GM23248 (cell line): ENCODE data around the gene EEF2. TPM values are rescaled to one million over a fixed set of nuclear protein-coding genes. Genes with fewer than 3 reads are reported as not detected.

Source experiments
- DNase-seq: peaks from one replicate; pipeline ENCODE4 v3.0.0-alpha.2; 2015
- H2AFZ ChIP-seq: fragments of 200-600 bp; sonication (generic); 2 replicates; pipeline ENCODE4 v1.6.1; 2016; ENCODE audit warnings: antibody characterized with exemption
- H3F3A ChIP-seq: fragments of 200-600 bp; sonication (generic); 2 replicates; pipeline ENCODE4 v1.6.1; 2016; ENCODE audit warnings: mild to moderate bottlenecking, antibody characterized with exemption, mixed run types; ENCODE audit not compliant: insufficient read depth
- H3K27ac ChIP-seq: fragments of 200-600 bp; sonication (generic); 2 replicates; pipeline ENCODE4 v1.5.1; 2016; ENCODE audit warnings: mild to moderate bottlenecking
- H3K27me3 ChIP-seq: fragments of 200-600 bp; sonication (generic); replicated peaks from 2 replicates; pipeline ENCODE4 v1.6.1; 2016; ENCODE audit warnings: mild to moderate bottlenecking; ENCODE audit not compliant: insufficient read depth
- H3K36me3 ChIP-seq: fragments of 200-600 bp; sonication (generic); 2 replicates; pipeline ENCODE4 v1.6.1; 2016; ENCODE audit warnings: low read depth, mild to moderate bottlenecking
- H3K4me1 ChIP-seq: fragments of 200-600 bp; sonication (generic); 2 replicates; pipeline ENCODE4 v1.6.1; 2016; ENCODE audit warnings: mild to moderate bottlenecking; ENCODE audit not compliant: insufficient read depth
- H3K4me2 ChIP-seq: fragments of 200-600 bp; sonication (generic); one replicate; pipeline ENCODE4 v1.6.1; 2016; ENCODE audit warnings: mild to moderate bottlenecking; ENCODE audit not compliant: unreplicated experiment
- H3K4me3 ChIP-seq: fragments of 200-600 bp; sonication (generic); 2 replicates; pipeline ENCODE4 v1.5.1; 2016; ENCODE audit warnings: mild to moderate bottlenecking
- H3K79me2 ChIP-seq: fragments of 200-600 bp; sonication (generic); 2 replicates; pipeline ENCODE4 v1.6.1; 2016; ENCODE audit warnings: mild to moderate bottlenecking; ENCODE audit not compliant: insufficient read depth
- H3K9ac ChIP-seq: fragments of 200-600 bp; sonication (generic); 2 replicates; pipeline ENCODE4 v1.6.1; 2016; ENCODE audit warnings: mild to moderate bottlenecking
- H3K9me2 ChIP-seq: fragments of 200-600 bp; sonication (generic); 2 replicates; pipeline ENCODE4 v1.6.1; 2016; ENCODE audit warnings: mixed run types, mild to moderate bottlenecking, moderate library complexity; ENCODE audit not compliant: insufficient read depth
- H3K9me3 ChIP-seq: fragments of 200-600 bp; sonication (generic); one replicate; pipeline ENCODE4 v1.6.1; 2017; ENCODE audit warnings: low read depth
- H4K20me1 ChIP-seq: fragments of 200-600 bp; sonication (generic); 2 replicates; pipeline ENCODE4 v1.6.0; 2016; ENCODE audit not compliant: insufficient read depth
- EZH2 ChIP-seq: fragments of 200-600 bp; sonication (generic); IDR thresholded peaks from 2 replicates; pipeline ENCODE4 v1.6.1; 2018; ENCODE audit warnings: antibody characterized with exemption, mild to moderate bottlenecking; ENCODE audit not compliant: insufficient read depth, poor library complexity, severe bottlenecking
- EZH2phosphoT487 ChIP-seq: fragments of 200-600 bp; sonication (generic); IDR thresholded peaks from 2 replicates; pipeline ENCODE4 v1.6.1; 2018; ENCODE audit warnings: antibody characterized with exemption, moderate library complexity, mild to moderate bottlenecking, low read depth; ENCODE audit not compliant: insufficient read depth
- WGBS, 2 experiments: methylation state at CpG; one replicate each; pipeline ENCODE4 v1.1.6; 2015 to 2017; ENCODE audit warnings: low lambda C conversion rate in 2 of 2, low coverage in 1 of 2; ENCODE audit errors: missing lambda C conversion rate in 2 of 2; 5-methylcytosine and 5-hydroxymethylcytosine counted together
- in situ Hi-C: fragments of 300-500 bp; cut with MboI; formaldehyde crosslinking; loops from 2 replicates; pipeline ENCODE4 v1.15.0; 2020
- polyA plus RNA-seq: library from polyadenylated mRNA; unstranded; fragments of >200 nt; fragmentation: Nextera tagmentation; extraction: Ambion mirVana; gene quantifications from 2 replicates; pipeline ENCODE4 v1.2.1, GENCODE V29; 2016
- total RNA-seq: library from RNA; depleted of rRNA; stranded (reverse); fragments of >200 nt; shearing (Covaris generic); gene quantifications from 2 replicates; pipeline ENCODE4 v1.2.3, GENCODE V29; 2014

EEF2 gene
- total and polyA plus RNA-seq, 2 experiments from 2014 or later, result 326 to 2,755 TPM

- in situ Hi-C loops, result no loop called here
Measured at GRCh38 chr19:3980353-3981251, 4.7 kb downstream of the EEF2 start.

GRCh38 chr19:3979674-3980352, 5.5 kb downstream of the EEF2 start:
- no peak overlapping the region for H3K27ac ChIP-seq
- H3K36me3 ChIP-seq, result peaks cover 90% of the 10 kb centered on the region
- H3K9ac ChIP-seq, result no peak overlapping the region
- no peak overlapping the region for H2AFZ ChIP-seq
- no peaks in the 10 kb centered on the region for H3K9me3 ChIP-seq
- peaks cover 63% of the 10 kb centered on the region for H3F3A ChIP-seq
- 87 to 88% methylated on average over 25 of the region's 25 CpGs for WGBS, 2 experiments
- TF ChIP-seq EZH2, result no peak
- TF ChIP-seq EZH2phosphoT487, result no peak
- H3K27me3 ChIP-seq, result no peaks in the 10 kb centered on the region
- H3K4me2 ChIP-seq, result no peak overlapping the region
- no peaks in the 10 kb centered on the region for H3K4me1 ChIP-seq
- peaks cover 98% of the 10 kb centered on the region for H3K79me2 ChIP-seq
- H3K4me3 ChIP-seq, result no peak overlapping the region
- DNase-seq, result peak; percentile 34
- in situ Hi-C loops, result no loop called here
- no peaks in the 10 kb centered on the region for H3K9me2 ChIP-seq
- peaks cover 35% of the 10 kb centered on the region for H4K20me1 ChIP-seq

More at GRCh38 chr19:3980353-3981251, 4.7 kb downstream of the EEF2 start:
- peak; percentile 19 for DNase-seq
- no peaks in the 10 kb centered on the region for H3K9me2 ChIP-seq
- no peak overlapping the region for H2AFZ ChIP-seq
- no peak overlapping the region for H3K4me2 ChIP-seq
- peaks cover 56% of the 10 kb centered on the region for H3F3A ChIP-seq
- no peak overlapping the region for H3K9ac ChIP-seq
- no peaks in the 10 kb centered on the region for H3K27me3 ChIP-seq
- no peak overlapping the region for H3K4me3 ChIP-seq
- H3K79me2 ChIP-seq, result peaks cover 97% of the 10 kb centered on the region
- 87% methylated on average over 30 to 31 of the region's 31 CpGs for WGBS, 2 experiments
- no peaks in the 10 kb centered on the region for H3K9me3 ChIP-seq
- peaks cover 82% of the 10 kb centered on the region for H3K36me3 ChIP-seq
- 0 out of 2 replicates have a peak overlapping the region, but pooled peaks have one; percentile 5 for H3K27ac ChIP-seq
- H4K20me1 ChIP-seq, result peaks cover 31% of the 10 kb centered on the region
- TF ChIP-seq EZH2phosphoT487 (no peak), EZH2 (no peak)
- H3K4me1 ChIP-seq, result peaks cover under 1% of the 10 kb centered on the region; the same call in 1 of the 2 replicates

GRCh38 chr19:3979289-3979673, 6.0 kb downstream of the EEF2 start:
- Histone ChIP-seq H3K36me3 (peaks cover 85% of the 10 kb centered on the region), H3K9me2 (no peaks in the 10 kb centered on the region), H3K27me3 (no peaks in the 10 kb centered on the region), H4K20me1 (peaks cover 32% of the 10 kb centered on the region), H3K4me2 (no peak overlapping the region), H3K4me1 (no peaks in the 10 kb centered on the region), H3K9ac (no peak overlapping the region), H3K79me2 (peaks cover 93% of the 10 kb centered on the region), H3K9me3 (no peaks in the 10 kb centered on the region), H2AFZ (no peak overlapping the region), H3K4me3 (no peak overlapping the region), H3F3A (peaks cover 59% of the 10 kb centered on the region), H3K27ac (no peak overlapping the region)
- no peak for TF ChIP-seq EZH2
- TF ChIP-seq EZH2phosphoT487, result no peak
- DNase-seq, result peak; percentile 27
- in situ Hi-C loops, result no loop called here
- 91% methylated on average over 15 to 18 of the region's 18 CpGs for WGBS, 2 experiments

- DNase-seq, result no peak
- Histone ChIP-seq H3F3A (peaks cover 50% of the 10 kb centered on the region), H3K9ac (no peak overlapping the region), H3K27ac (no peak overlapping the region), H3K27me3 (no peaks in the 10 kb centered on the region), H2AFZ (no peak overlapping the region), H3K9me2 (no peaks in the 10 kb centered on the region), H3K4me2 (no peak overlapping the region), H4K20me1 (peaks cover 25% of the 10 kb centered on the region), H3K4me3 (no peak overlapping the region), H3K36me3 (peaks cover 76% of the 10 kb centered on the region), H3K4me1 (no peaks in the 10 kb centered on the region), H3K9me3 (no peaks in the 10 kb centered on the region), H3K79me2 (peaks cover 82% of the 10 kb centered on the region)
- in situ Hi-C loops, result no loop called here
- no peak for TF ChIP-seq EZH2
- TF ChIP-seq EZH2phosphoT487, result no peak
- 91 to 95% methylated on average over 16 to 19 of the region's 19 CpGs for WGBS, 2 experiments
Measured at GRCh38 chr19:3978145-3978544, 7.1 kb downstream of the EEF2 start.
